CD14-positive monocyte (primary cell): ENCODE data around the gene GGA1. TPM values are rescaled to one million over a fixed set of nuclear protein-coding genes. Genes with fewer than 3 reads are reported as not detected.
A peak's percentile ranks its signal among the peaks of the same experiment; 100 is the strongest.

ENCODE experiments used
- DNase-seq, 3 donors: peaks; one replicate each; pipeline ENCODE4 v3.0.0-alpha.2; 2011 to 2022
- H2AFZ ChIP-seq: 2 replicates; pipeline ENCODE4 v1.6.0; 2012; ENCODE audit warnings: mild to moderate bottlenecking, low read depth, low read length, inconsistent platforms; ENCODE audit not compliant: insufficient read depth, poor library complexity, severe bottlenecking
- H3K27ac ChIP-seq, 2 donors: 1 replicate in 1 of 2; 2 replicates in 1 of 2; pipeline ENCODE4 v1.5.1; 2012 to 2013; ENCODE audit warnings: low read length in 2 of 2, control low read depth in 1 of 2, inconsistent platforms in 1 of 2, low read depth in 1 of 2, mild to moderate bottlenecking in 1 of 2
- H3K27me3 ChIP-seq, 2 donors: one replicate each; pipeline versions ENCODE4 v1.6.0 to v1.6.1; 2011 to 2013; ENCODE audit warnings: low read length in 2 of 2; ENCODE audit not compliant: control insufficient read depth in 2 of 2, insufficient read depth in 2 of 2
- H3K36me3 ChIP-seq, 2 donors: replicated peaks in 1 of 2; 1 replicate in 1 of 2; 2 replicates in 1 of 2; pipeline versions ENCODE4 v1.5.1 to v1.6.1; 2012 to 2013; ENCODE audit warnings: low read length in 2 of 2, control low read depth in 1 of 2, inconsistent platforms in 1 of 2, mild to moderate bottlenecking in 1 of 2; ENCODE audit not compliant: insufficient read depth in 2 of 2, control insufficient read depth in 1 of 2
- H3K4me1 ChIP-seq, 2 donors: 1 replicate in 1 of 2; 2 replicates in 1 of 2; pipeline versions ENCODE4 v1.5.1 to v1.6.1; 2012 to 2013; ENCODE audit warnings: low read length in 2 of 2, control low read depth in 1 of 2, inconsistent platforms in 1 of 2, mild to moderate bottlenecking in 1 of 2, moderate library complexity in 1 of 2; ENCODE audit not compliant: insufficient read depth in 2 of 2, control insufficient read depth in 1 of 2
- H3K4me2 ChIP-seq: replicated peaks from 2 replicates; pipeline ENCODE3; 2012; ENCODE audit warnings: low read length, moderate library complexity, mild to moderate bottlenecking; ENCODE audit not compliant: poor library complexity, severe bottlenecking; ENCODE audit errors: extremely low read depth
- H3K4me3 ChIP-seq, 3 experiments: fragments of 200-600 bp in 1 of 3; sonication (generic) in 1 of 3; replicated peaks in 1 of 3; 1 replicate in 2 of 3; 2 replicates in 1 of 3; pipeline ENCODE4 v1.5.1; 2011 to 2013; ENCODE audit warnings: low read length in 3 of 3, mild to moderate bottlenecking in 3 of 3, control low read depth in 2 of 3, low read depth in 2 of 3, inconsistent platforms in 1 of 3, moderate library complexity in 1 of 3
- H3K79me2 ChIP-seq: 2 replicates; pipeline ENCODE4 v1.6.0; 2012; ENCODE audit warnings: mild to moderate bottlenecking, control low read depth, inconsistent platforms, low read length, moderate library complexity; ENCODE audit not compliant: insufficient read depth
- H3K9ac ChIP-seq: 2 replicates; pipeline ENCODE4 v1.6.0; 2017; ENCODE audit warnings: low read length, mild to moderate bottlenecking; ENCODE audit not compliant: insufficient read depth, poor library complexity, severe bottlenecking
- H3K9me3 ChIP-seq, 2 donors: replicated peaks in 1 of 2; 1 replicate in 1 of 2; 2 replicates in 1 of 2; pipeline versions ENCODE4 v1.5.1 to v1.6.1; 2012 to 2013; ENCODE audit warnings: low read length in 2 of 2, control low read depth in 1 of 2; ENCODE audit not compliant: control insufficient read depth in 1 of 2, insufficient read depth in 1 of 2
- H4K20me1 ChIP-seq: 2 replicates; pipeline ENCODE4 v1.6.0; 2012; ENCODE audit warnings: mild to moderate bottlenecking, low read length, control low read depth, moderate library complexity; ENCODE audit not compliant: insufficient read depth
- H3K27ac Mint-ChIP-seq, 7 donors: one replicate each; pipeline ENCODE4 v1.8.0; 2020; ENCODE audit warnings: mild to moderate bottlenecking in 7 of 7, mixed read lengths in 7 of 7, moderate library complexity in 6 of 7, inconsistent platforms in 2 of 7
- H3K27me3 Mint-ChIP-seq, 3 donors: one replicate each; pipeline ENCODE4 v1.8.0; 2021 to 2022; ENCODE audit warnings: low read depth in 3 of 3, mild to moderate bottlenecking in 3 of 3, mixed read lengths in 3 of 3, moderate library complexity in 3 of 3, inconsistent platforms in 1 of 3
- H3K36me3 Mint-ChIP-seq, 2 donors: one replicate each; pipeline ENCODE4 v1.8.0; 2020; ENCODE audit warnings: mixed read lengths in 2 of 2, inconsistent platforms in 1 of 2, mild to moderate bottlenecking in 1 of 2
- H3K4me1 Mint-ChIP-seq: one replicate; pipeline ENCODE4 v1.8.0; 2020; ENCODE audit warnings: mild to moderate bottlenecking, mixed read lengths
- H3K4me3 Mint-ChIP-seq, 2 donors: one replicate each; pipeline ENCODE4 v1.8.0; 2020; ENCODE audit warnings: mild to moderate bottlenecking in 2 of 2, mixed read lengths in 2 of 2, moderate library complexity in 1 of 2
- H3K9me3 Mint-ChIP-seq, 7 donors: one replicate each; pipeline ENCODE4 v1.8.0; 2020 to 2022; ENCODE audit warnings: mixed read lengths in 7 of 7, mild to moderate bottlenecking in 6 of 7, moderate library complexity in 6 of 7, inconsistent platforms in 2 of 7
- WGBS: methylation state at CpG from one replicate; pipeline ENCODE4 v1.1.5; 2013; ENCODE audit warnings: missing lambda C conversion rate; ENCODE audit not compliant: insufficient coverage; 5-methylcytosine and 5-hydroxymethylcytosine counted together
- intact Hi-C, 2 donors: fragments of 100-400 bp; cut with micrococcal nuclease; formaldehyde crosslinking; loops; one replicate each; pipeline versions ENCODE4 v1.15.0 to v1.15.1; 2023
- polyA minus RNA-seq: library from RNA; depleted of rRNA, polyadenylated mRNA; stranded (reverse); fragments of >200 nt; gene quantifications from 2 replicates; pipeline ENCODE4 v1.2.3, GENCODE V29; 2012
- polyA plus RNA-seq, 3 donors: library from polyadenylated mRNA; depleted of rRNA in 1 of 3; unstranded in 2 of 3; stranded (reverse) in 1 of 3; fragments of 300-500 nt in 2 of 3; fragments of >200 nt in 1 of 3; fragmentation: Illumina TruSeq in 2 of 3; gene quantifications; 1 replicate in 2 of 3; 2 replicates in 1 of 3; pipeline ENCODE4 v1.2.3, GENCODE V29; 2012 to 2021
- total RNA-seq, 12 experiments: library from RNA in 1 of 12; stranded (reverse) in 1 of 12; fragments of 120-200 nt in 1 of 12; gene quantifications; one replicate each; pipeline ENCODE4 v1.2.4 and lab custom pipeline; 2013 to 2026; ENCODE audit warnings: mixed read lengths in 6 of 12, inconsistent platforms in 1 of 12
- TF ChIP-seq, protein P1 (sequence below): fragments of 200-600 bp; IDR thresholded peaks from one replicate; pipeline ENCODE4 v1.8.0; 2022; ENCODE audit warnings: antibody characterized with exemption, mild to moderate bottlenecking

GGA1 gene
- total RNA-seq (2013), result 61.6 TPM
- 10 to 100 TPM; 19.8 to 91.0 (median 24.8) TPM for polyA plus RNA-seq
- 71.8 and 76.6 TPM in 2 replicates for polyA minus RNA-seq
- 38.9 to 164 (median 101) reads per million in 11 experiments for total RNA-seq (lab: John Stamatoyannopoulos, UW)

DNA sequence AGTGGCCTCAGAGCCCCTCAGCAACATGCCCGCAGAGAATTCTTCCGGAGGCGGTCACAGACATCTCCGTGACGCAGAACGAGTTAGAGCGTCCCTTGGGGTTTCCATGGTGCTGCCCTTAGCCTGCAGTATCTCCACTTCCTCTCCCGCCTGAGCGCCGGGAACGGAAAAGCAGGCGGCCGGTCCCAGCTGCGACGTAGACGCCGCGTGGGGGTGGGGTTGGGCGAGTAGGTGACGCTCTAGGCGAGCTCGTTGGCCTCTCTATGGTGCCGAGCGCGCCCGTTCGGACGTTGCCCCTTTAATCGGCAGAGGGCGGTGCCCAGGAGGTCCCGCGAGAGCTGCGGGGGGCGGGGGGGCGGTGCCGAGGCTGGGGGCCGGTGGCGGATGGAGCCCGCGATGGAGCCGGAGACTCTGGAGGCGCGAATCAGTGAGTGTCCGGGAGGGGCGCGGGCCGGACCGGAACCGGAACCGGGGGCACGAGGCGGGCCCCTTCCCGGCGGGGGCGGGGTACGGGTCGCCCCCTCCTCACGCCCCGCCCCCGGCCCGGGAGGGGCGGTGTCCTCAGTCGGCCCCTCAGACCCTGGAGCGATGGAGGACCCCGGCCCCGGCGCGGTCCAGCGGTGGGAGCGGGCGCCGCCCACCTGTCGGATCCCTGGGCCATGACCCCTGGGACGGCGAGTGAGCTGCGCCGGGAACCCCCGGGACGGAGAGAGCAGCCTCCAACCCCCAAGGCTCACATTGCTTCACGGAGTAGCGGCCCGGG lies at the start of gene GGA1:
TSS of gene GGA1 (plus strand) at position 358 of the 763 bp plus-strand sequence. CDS start at position 385, 27 bp downstream.
- peaks cover 0 to under 1% of the 10 kb centered on the region in 2 donors for H3K36me3 ChIP-seq
- peaks cover 3% of the 10 kb centered on the region for H4K20me1 ChIP-seq
- TF ChIP-seq, protein P1, sequence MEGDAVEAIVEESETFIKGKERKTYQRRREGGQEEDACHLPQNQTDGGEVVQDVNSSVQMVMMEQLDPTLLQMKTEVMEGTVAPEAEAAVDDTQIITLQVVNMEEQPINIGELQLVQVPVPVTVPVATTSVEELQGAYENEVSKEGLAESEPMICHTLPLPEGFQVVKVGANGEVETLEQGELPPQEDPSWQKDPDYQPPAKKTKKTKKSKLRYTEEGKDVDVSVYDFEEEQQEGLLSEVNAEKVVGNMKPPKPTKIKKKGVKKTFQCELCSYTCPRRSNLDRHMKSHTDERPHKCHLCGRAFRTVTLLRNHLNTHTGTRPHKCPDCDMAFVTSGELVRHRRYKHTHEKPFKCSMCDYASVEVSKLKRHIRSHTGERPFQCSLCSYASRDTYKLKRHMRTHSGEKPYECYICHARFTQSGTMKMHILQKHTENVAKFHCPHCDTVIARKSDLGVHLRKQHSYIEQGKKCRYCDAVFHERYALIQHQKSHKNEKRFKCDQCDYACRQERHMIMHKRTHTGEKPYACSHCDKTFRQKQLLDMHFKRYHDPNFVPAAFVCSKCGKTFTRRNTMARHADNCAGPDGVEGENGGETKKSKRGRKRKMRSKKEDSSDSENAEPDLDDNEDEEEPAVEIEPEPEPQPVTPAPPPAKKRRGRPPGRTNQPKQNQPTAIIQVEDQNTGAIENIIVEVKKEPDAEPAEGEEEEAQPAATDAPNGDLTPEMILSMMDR, result no peak
- no peaks in the 10 kb centered on the region for H3K27me3 ChIP-seq
- H2AFZ ChIP-seq, result peak within 1 kb of the TSS; percentile 47
- peak within 1 kb of the TSS; percentile 91 to 93 for H3K27ac ChIP-seq
- H3K27me3 Mint-ChIP-seq, result peaks cover 7 to 16% (median 7%) of the 10 kb centered on the region in 3 donors
- peaks cover 53% of the 10 kb centered on the region for H3K4me1 Mint-ChIP-seq
- H3K4me3 Mint-ChIP-seq, result peak within 1 kb of the TSS; percentile 97
- peaks cover 39% of the 10 kb centered on the region for H3K79me2 ChIP-seq
- peak within 1 kb of the TSS; percentile 60 to 81 (median 68) for H3K4me3 ChIP-seq
- peaks cover 7 to 19% of the 10 kb centered on the region in 2 donors for H3K36me3 Mint-ChIP-seq
- no peaks in the 10 kb centered on the region for H3K9me3 Mint-ChIP-seq
- H3K9ac ChIP-seq, result peak within 1 kb of the TSS; percentile 91
- peak within 1 kb of the TSS; percentile 76 for H3K4me2 ChIP-seq
- H3K4me1 ChIP-seq, result peaks cover 42 to 45% of the 10 kb centered on the region in 2 donors
- H3K27ac Mint-ChIP-seq, result peak within 1 kb of the TSS; percentile 97 to 99 (median 98)
- under 1% methylated on average over 77 of the region's 82 CpGs for WGBS
- no peaks in the 10 kb centered on the region for H3K9me3 ChIP-seq
- DNase-seq, result peak; percentile 100
- intact Hi-C loops, result loop anchor here in 1 of 2 donors (2.0 to 5.0 kb wide), 2 partner anchors 34 to 68 kb away; no protein-coding TSS in a partner anchor

DNA sequence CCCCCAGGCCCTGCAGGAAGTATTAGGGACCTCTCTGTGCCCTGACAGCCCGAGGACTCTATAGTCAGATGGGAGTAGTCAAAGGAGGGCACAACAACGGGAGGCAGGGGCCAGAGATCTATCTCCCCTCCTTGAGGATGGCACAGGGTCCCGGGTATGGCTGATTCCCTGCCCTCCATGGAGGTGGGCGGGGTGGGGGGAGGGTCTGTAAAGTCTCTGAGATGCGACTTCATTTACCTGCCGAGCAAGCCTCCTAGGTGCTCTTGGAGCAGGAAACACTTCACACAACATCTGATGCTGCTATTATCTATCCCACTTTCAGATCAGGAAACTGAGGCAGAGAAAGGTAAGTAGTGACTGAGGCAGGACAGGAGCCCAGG lies 49.1 kb upstream of the GGA1 start:
- TF ChIP-seq, protein P1, result no peak
- Histone ChIP-seq H3K27ac (no peak overlapping the region), H3K9ac (peak overlapping the region; percentile 72), H3K4me3 (peak overlapping the region in 1 of 3 experiments; percentile 76), H3K79me2 (peaks cover 6% of the 10 kb centered on the region), H2AFZ (peak overlapping the region; percentile 60), H3K4me1 (peaks cover 35 to 56% of the 10 kb centered on the region in 2 donors), H3K27me3 (peaks cover 4 to 59% of the 10 kb centered on the region in 2 donors), H4K20me1 (peaks cover 26% of the 10 kb centered on the region), H3K9me3 (no peaks in the 10 kb centered on the region), H3K36me3 (no peaks in the 10 kb centered on the region), H3K4me2 (peak overlapping the region; percentile 83)
- intact Hi-C loops, result no loop called here
- H3K4me3 Mint-ChIP-seq, result peak overlapping the region; percentile 65
- WGBS, result no CpG with 5 or more reads among the region's 6 CpGs
- H3K9me3 Mint-ChIP-seq, result peaks cover 0 to 16% (median 3%) of the 10 kb centered on the region in 7 donors
- H3K27ac Mint-ChIP-seq, result no peak overlapping the region
- no peak for DNase-seq
- peaks cover 10 to 17% of the 10 kb centered on the region in 2 donors for H3K36me3 Mint-ChIP-seq
- H3K27me3 Mint-ChIP-seq, result peaks cover 66 to 77% (median 70%) of the 10 kb centered on the region in 3 donors
- peaks cover 39% of the 10 kb centered on the region for H3K4me1 Mint-ChIP-seq
